Measurements from ENCODE around the gene COBL. TPM values are rescaled to one million over a fixed set of nuclear protein-coding genes. Genes with fewer than 3 reads are reported as not detected.

Gene COBL
- total and polyA plus RNA-seq, 2 of the 8 experiments (the other 6 are each of a cell fraction or from before 2014, with no cell fraction given), result 13.8 to 40.4 TPM

GRCh38 chr7:51158742-51159445 lies 157.7 kb downstream of the COBL start:
- Histone ChIP-seq H4K20me1 (replicated peaks in 1 of 2; ENCODE audit: control insufficient read depth in 1 of 2, insufficient read depth in 2 of 2, low read length in 2 of 2) (no peaks in the 10 kb centered on the region), H3K56ac (replicated peaks; ENCODE audit: insufficient read length, low read depth, low read length) (no peak overlapping the region), H3K27me3 (replicated peaks in 1 of 4; ENCODE audit: control insufficient read depth in 3 of 4, extremely low read depth in 1 of 4, insufficient read depth in 3 of 4, low read length in 3 of 4) (no peaks in the 10 kb centered on the region), H3K18ac (ENCODE audit: extremely low read depth, low read length) (no peak overlapping the region), H2BK5ac (ENCODE audit: low read depth, low read length) (no peak overlapping the region), H3K4me3 (ENCODE audit: extremely low read depth in 1 of 4, insufficient read depth in 2 of 4, low read depth in 3 of 4, low read length in 4 of 4) (no peak overlapping the region), H3K27ac (ENCODE audit: low read depth, low read length) (no peak overlapping the region), H3K23me2 (ENCODE audit: low read depth, low read length) (no peaks in the 10 kb centered on the region; the same call in 1 of the 2 replicates), H2AK5ac (ENCODE audit: low read depth, low read length) (no peak overlapping the region), H4K91ac (replicated peaks; ENCODE audit: insufficient read length, low read length) (no peak overlapping the region), H3K4me2 (ENCODE audit: insufficient read depth in 1 of 2, low read depth in 2 of 2, low read length in 2 of 2) (no peak overlapping the region), H3K79me2 (ENCODE audit: control insufficient read depth in 1 of 2, insufficient read depth in 2 of 2, low read length in 2 of 2) (no peaks in the 10 kb centered on the region), H3K36me3 (ENCODE audit: control insufficient read depth in 2 of 4, insufficient read depth in 4 of 4, low read length in 3 of 4) (no peaks in the 10 kb centered on the region), H2BK120ac (replicated peaks; ENCODE audit: low read depth, low read length) (no peak overlapping the region), H2BK20ac (ENCODE audit: low read length) (no peak overlapping the region), H3K9me3 (ENCODE audit: insufficient read depth in 2 of 2, low read depth in 1 of 2, low read length in 1 of 2) (no peaks in the 10 kb centered on the region), H3K79me1 (ENCODE audit: low read depth, low read length) (no peaks in the 10 kb centered on the region), H2BK15ac (ENCODE audit: low read length) (no peak overlapping the region), H2AFZ (ENCODE audit: low read length) (no peak overlapping the region), H3K9ac (replicated peaks in 1 of 4; ENCODE audit: extremely low read depth in 1 of 4, low read depth in 3 of 4, low read length in 3 of 4) (no peak overlapping the region), H3K23ac (ENCODE audit: insufficient read length) (no peak overlapping the region), H3K14ac (ENCODE audit: insufficient read length) (no peak overlapping the region), H3K4me1 (replicated peaks in 1 of 4; ENCODE audit: control insufficient read depth in 3 of 4, insufficient read depth in 4 of 4, low read length in 3 of 4) (peaks cover 0 to 5% (median 0%) of the 10 kb centered on the region in 4 experiments; a peak in 2 of 7 replicates), H4K8ac (ENCODE audit: extremely low read depth, insufficient read depth, low read length) (no peak overlapping the region; the same call in 1 of the 2 replicates), H3K4ac (replicated peaks; ENCODE audit: insufficient read length, low read depth, low read length) (no peak overlapping the region), H2BK12ac (ENCODE audit: low read depth, low read length) (no peak overlapping the region), H4K5ac (ENCODE audit: insufficient read length, low read depth, low read length) (no peak overlapping the region)
- CTCF ChIA-PET (ENCODE audit: partially characterized antibody), result interaction anchor here (0.6 to 7.8 kb wide), 19 partner anchors 7 to 690 kb away, joined by 3 to 155 read pairs (median 3); no protein-coding TSS in a partner anchor
- 91% methylated on average over 31 of the region's 36 CpGs; no CpG with 5 or more reads in 1 of the 2 experiments for WGBS, 2 experiments (ENCODE audit: extremely low coverage in 1 of 2, insufficient coverage in 1 of 2, insufficient read length in 1 of 2, insufficient replicate concordance in 2 of 2, low coverage in 1 of 2, low lambda C conversion rate in 2 of 2, missing lambda C conversion rate in 1 of 2)
- DNase-seq (ENCODE audit: low read depth in 1 of 2, low spot score in 2 of 2), result no peak
- POLR2A ChIA-PET (ENCODE audit: partially characterized antibody), result interaction anchor here (0.6 kb wide), 2 partner anchors 87 to 530 kb away, joined by 3 to 5 read pairs; no protein-coding TSS in a partner anchor
- FAIRE-seq, result no peak
- TF ChIP-seq USF2 (IDR thresholded peaks at IDR 0.05; ENCODE audit: low read length) (no peak), EZH2 (IDR thresholded peaks at IDR 0.05; ENCODE audit: low read depth, low read length, severe bottlenecking) (no peak), E2F6 (IDR thresholded peaks at IDR 0.05) (no peak), POLR2A (IDR thresholded peaks at IDR 0.05; ENCODE audit: control extremely low read depth in 1 of 2, low read depth in 2 of 2, low read length in 2 of 2) (no peak), GTF2F1 (IDR thresholded peaks at IDR 0.05; ENCODE audit: borderline replicate concordance, low read depth, low read length) (no peak)
